Activated naive CD8-positive, alpha-beta T cell treated with anti-CD3 and anti-CD28 coated beads, Interleukin-2, amount 10 ng/mL, durations not matched to agents 7 days and 5 days (primary cell): ENCODE measurements around the gene KCNC1. TPM values are rescaled to one million over a fixed set of nuclear protein-coding genes. Genes with fewer than 3 reads are reported as not detected.

Source experiments
- ATAC-seq: fragments of 150-1000 bp; cut with Tn5 transposase; one replicate; pipeline ENCODE4 v1.10.0; 2021; ENCODE audit warnings: low read depth, moderate library complexity
- POLR2A ChIA-PET: fragments of 350-600 bp; sonication (Branson Sonifier 250); formaldehyde crosslinking; loops from one replicate; lab custom pipeline; 2021; ENCODE audit warnings: antibody characterized with exemption; lab: Charles Lee
- DNase-seq: peaks from one replicate; pipeline ENCODE4 v3.0.0; 2021
- H3K27ac Mint-ChIP-seq: one replicate; pipeline ENCODE4 v1.8.0; 2022; ENCODE audit warnings: mild to moderate bottlenecking, mixed read lengths
- H3K27me3 Mint-ChIP-seq: one replicate; pipeline ENCODE4 v1.8.0; 2022; ENCODE audit warnings: mild to moderate bottlenecking, moderate library complexity, mixed read lengths
- H3K36me3 Mint-ChIP-seq: one replicate; pipeline ENCODE4 v1.8.0; 2021; ENCODE audit warnings: mild to moderate bottlenecking, mixed read lengths
- H3K4me1 Mint-ChIP-seq: one replicate; pipeline ENCODE4 v1.8.0; 2021; ENCODE audit warnings: mixed read lengths
- H3K4me3 Mint-ChIP-seq: one replicate; pipeline ENCODE4 v1.8.0; 2022; ENCODE audit warnings: mild to moderate bottlenecking, moderate library complexity, mixed read lengths
- H3K9me3 Mint-ChIP-seq: one replicate; pipeline ENCODE4 v1.8.0; 2021; ENCODE audit warnings: mixed read lengths
- total RNA-seq, 2 experiments: library from RNA; stranded (reverse); gene quantifications; one replicate each; pipeline ENCODE4 v1.2.3, GENCODE V29; 2021

KCNC1 gene
- total RNA-seq, 2 experiments from 2014 or later: not detected

GRCh38 chr11:17794981-17795380 is 60.4 kb downstream of the KCNC1 start:
- Mint-ChIP-seq H3K4me3 (no peak overlapping the region), H3K27ac (no peak overlapping the region), H3K27me3 (no peaks in the 10 kb centered on the region), H3K9me3 (no peaks in the 10 kb centered on the region), H3K36me3 (no peaks in the 10 kb centered on the region), H3K4me1 (no peaks in the 10 kb centered on the region)
- ATAC-seq (no peak), DNase-seq (no peak)
- POLR2A ChIA-PET: no interaction called here

DNA sequence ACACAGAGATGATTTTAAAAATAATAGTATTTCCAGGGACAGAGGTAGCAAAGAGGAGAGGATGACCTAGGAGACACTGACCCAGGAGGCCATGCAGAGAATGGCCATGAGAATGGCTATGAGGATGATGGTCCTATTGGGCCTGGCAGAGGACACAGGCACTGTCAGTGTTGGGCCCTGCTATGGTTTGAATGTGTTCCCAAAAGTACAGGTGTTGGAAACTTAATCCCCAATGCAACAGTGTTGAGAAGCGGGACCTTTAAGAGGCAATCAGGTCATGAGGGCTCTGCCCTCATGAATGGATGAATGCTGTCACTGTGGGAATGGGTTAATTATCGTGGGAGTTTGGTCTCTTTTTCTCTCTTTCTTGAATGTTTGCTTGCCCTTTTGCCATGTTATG is 61.6 kb downstream of the KCNC1 start:
- no peak overlapping the region for H3K4me3 Mint-ChIP-seq
- peaks cover 2% of the 10 kb centered on the region for H3K9me3 Mint-ChIP-seq
- no peaks in the 10 kb centered on the region for H3K4me1 Mint-ChIP-seq
- no peak overlapping the region for H3K27ac Mint-ChIP-seq
- DNase-seq (no peak), ATAC-seq (no peak)
- H3K27me3 Mint-ChIP-seq: no peaks in the 10 kb centered on the region
- POLR2A ChIA-PET: no interaction called here
- H3K36me3 Mint-ChIP-seq: peaks cover 3% of the 10 kb centered on the region

DNA sequence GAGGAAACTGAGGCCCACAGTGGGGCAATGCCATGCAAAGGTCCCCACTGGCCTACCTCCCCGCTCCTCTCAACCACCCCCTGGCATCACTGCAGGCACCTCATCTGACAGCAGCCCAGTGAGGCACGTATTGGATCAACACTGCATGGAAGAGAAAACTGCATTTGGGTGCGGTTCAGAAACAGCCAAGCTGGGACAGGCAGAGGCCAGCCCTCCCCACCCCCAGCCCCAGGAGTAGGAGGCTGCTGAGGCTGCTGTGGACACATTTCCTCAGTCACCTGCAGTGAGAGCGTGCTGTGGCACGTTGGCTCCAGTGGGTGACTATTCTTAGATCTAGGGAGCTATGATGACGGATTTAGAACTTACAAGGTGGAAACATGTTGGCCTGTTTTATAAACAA is 63.7 kb downstream of the KCNC1 start:
- Mint-ChIP-seq H3K9me3 (peaks cover 2% of the 10 kb centered on the region), H3K27ac (no peak overlapping the region), H3K4me3 (no peak overlapping the region), H3K27me3 (no peaks in the 10 kb centered on the region), H3K4me1 (no peaks in the 10 kb centered on the region), H3K36me3 (peaks cover 3% of the 10 kb centered on the region)
- POLR2A ChIA-PET: no interaction called here
- no peak for DNase-seq
- ATAC-seq: no peak

DNA sequence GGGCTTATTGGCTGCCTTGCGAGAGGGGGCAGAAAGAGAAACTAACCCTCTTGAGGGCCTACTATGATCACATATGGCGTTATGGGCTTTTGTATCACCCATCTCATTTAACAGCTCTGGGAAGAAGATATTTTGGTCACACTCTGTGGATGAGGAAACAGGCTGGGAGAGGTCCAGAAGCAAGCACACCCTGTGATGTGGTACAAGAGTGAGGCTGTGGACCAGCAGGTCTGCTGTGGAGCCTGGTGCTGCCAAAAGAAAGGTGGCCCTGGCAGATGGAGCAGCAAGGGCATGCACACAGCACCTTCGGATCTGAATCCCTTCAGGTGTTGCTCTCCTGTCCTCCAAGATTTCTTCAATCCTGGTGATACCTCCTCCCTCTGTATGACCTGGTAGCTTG is 64.1 kb downstream of the KCNC1 start:
- POLR2A ChIA-PET: no interaction called here
- peaks cover 3% of the 10 kb centered on the region for H3K36me3 Mint-ChIP-seq
- no peak overlapping the region for H3K4me3 Mint-ChIP-seq
- no peak for ATAC-seq
- peaks cover 2% of the 10 kb centered on the region for H3K9me3 Mint-ChIP-seq
- no peaks in the 10 kb centered on the region for H3K4me1 Mint-ChIP-seq
- no peaks in the 10 kb centered on the region for H3K27me3 Mint-ChIP-seq
- no peak overlapping the region for H3K27ac Mint-ChIP-seq
- DNase-seq: no peak

GRCh38 chr11:17799147-17799546 is 64.6 kb downstream of the KCNC1 start:
- Mint-ChIP-seq H3K4me1 (no peaks in the 10 kb centered on the region), H3K36me3 (peaks cover 3% of the 10 kb centered on the region), H3K27me3 (no peaks in the 10 kb centered on the region), H3K9me3 (peaks cover 2% of the 10 kb centered on the region), H3K27ac (no peak overlapping the region), H3K4me3 (no peak overlapping the region)
- ATAC-seq (no peak), DNase-seq (no peak)
- POLR2A ChIA-PET: no interaction called here

DNA sequence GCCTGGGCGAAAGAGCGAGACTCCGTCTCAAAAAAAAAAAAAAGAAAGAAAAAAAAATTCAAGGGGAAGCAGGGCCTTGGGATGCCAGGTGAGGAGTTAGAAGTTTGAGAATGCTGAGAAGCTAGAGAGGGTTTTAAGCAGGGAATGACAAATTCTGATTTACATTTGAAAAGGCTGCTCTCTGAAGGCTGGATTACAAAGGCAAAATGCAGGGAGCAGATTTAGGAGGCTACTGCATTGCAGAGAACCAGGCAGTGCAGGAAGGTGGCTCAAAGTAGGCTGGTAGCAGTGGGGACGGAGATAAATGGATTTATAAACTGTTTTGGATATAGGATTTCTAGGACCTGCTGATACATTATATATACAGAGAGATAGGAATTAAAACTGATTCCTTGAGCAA is 66.6 kb downstream of the KCNC1 start:
- Mint-ChIP-seq H3K27me3 (no peaks in the 10 kb centered on the region), H3K4me1 (no peaks in the 10 kb centered on the region), H3K36me3 (peaks cover 3% of the 10 kb centered on the region), H3K27ac (no peak overlapping the region), H3K9me3 (peaks cover 2% of the 10 kb centered on the region), H3K4me3 (no peak overlapping the region)
- no peak for DNase-seq
- no peak for ATAC-seq
- POLR2A ChIA-PET: interaction anchor here (0.6 kb wide), 1 partner anchor 61 kb away, joined by 3 read pairs; no protein-coding TSS in a partner anchor

DNA sequence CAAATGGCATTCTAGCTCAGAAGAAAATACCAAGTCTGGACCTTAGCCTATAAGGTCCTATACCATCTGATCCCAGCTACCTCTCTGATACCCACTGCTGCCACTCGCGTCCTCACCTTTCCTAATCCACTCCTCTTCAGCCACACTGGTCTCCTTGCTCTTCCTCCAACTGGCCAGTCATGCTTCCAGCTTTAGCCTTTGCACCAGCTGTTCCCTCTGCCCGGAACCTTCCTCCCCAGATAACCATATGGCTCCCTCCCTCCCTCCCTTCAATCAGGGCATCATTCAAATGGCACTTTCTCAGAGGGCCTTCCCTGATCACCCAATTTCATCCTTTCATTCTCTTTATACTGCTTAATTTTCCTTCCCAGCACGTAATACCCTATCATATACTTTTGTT is 67.9 kb downstream of the KCNC1 start:
- DNase-seq: no peak
- Mint-ChIP-seq H3K9me3 (peaks cover 2% of the 10 kb centered on the region), H3K36me3 (peaks cover 3% of the 10 kb centered on the region), H3K4me1 (no peaks in the 10 kb centered on the region), H3K27ac (no peak overlapping the region), H3K4me3 (no peak overlapping the region), H3K27me3 (no peaks in the 10 kb centered on the region)
- ATAC-seq: no peak
- POLR2A ChIA-PET: no interaction called here

- H3K4me1 Mint-ChIP-seq: no peaks in the 10 kb centered on the region
- DNase-seq (no peak), ATAC-seq (no peak)
- H3K27me3 Mint-ChIP-seq: no peaks in the 10 kb centered on the region
- peaks cover 2% of the 10 kb centered on the region for H3K9me3 Mint-ChIP-seq
- H3K36me3 Mint-ChIP-seq: peaks cover 3% of the 10 kb centered on the region
- no peak overlapping the region for H3K27ac Mint-ChIP-seq
- POLR2A ChIA-PET: no interaction called here
- H3K4me3 Mint-ChIP-seq: no peak overlapping the region
Measured at GRCh38 chr11:17803754-17804334, 69.3 kb downstream of the KCNC1 start.

GRCh38 chr11:17805043-17805442 is 70.5 kb downstream of the KCNC1 start:
- POLR2A ChIA-PET: no interaction called here
- no peak overlapping the region for H3K4me3 Mint-ChIP-seq
- H3K27me3 Mint-ChIP-seq: no peaks in the 10 kb centered on the region
- peaks cover 6% of the 10 kb centered on the region for H3K36me3 Mint-ChIP-seq
- no peak for DNase-seq
- no peaks in the 10 kb centered on the region for H3K4me1 Mint-ChIP-seq
- no peak overlapping the region for H3K27ac Mint-ChIP-seq
- ATAC-seq: no peak
- H3K9me3 Mint-ChIP-seq: peaks cover 2% of the 10 kb centered on the region

GRCh38 chr11:17805873-17806272 is 71.3 kb downstream of the KCNC1 start:
- Mint-ChIP-seq H3K9me3 (no peaks in the 10 kb centered on the region), H3K4me1 (no peaks in the 10 kb centered on the region), H3K4me3 (no peak overlapping the region), H3K27ac (no peak overlapping the region), H3K27me3 (no peaks in the 10 kb centered on the region), H3K36me3 (peaks cover 3% of the 10 kb centered on the region)
- POLR2A ChIA-PET: no interaction called here
- no peak for ATAC-seq
- no peak for DNase-seq

DNA sequence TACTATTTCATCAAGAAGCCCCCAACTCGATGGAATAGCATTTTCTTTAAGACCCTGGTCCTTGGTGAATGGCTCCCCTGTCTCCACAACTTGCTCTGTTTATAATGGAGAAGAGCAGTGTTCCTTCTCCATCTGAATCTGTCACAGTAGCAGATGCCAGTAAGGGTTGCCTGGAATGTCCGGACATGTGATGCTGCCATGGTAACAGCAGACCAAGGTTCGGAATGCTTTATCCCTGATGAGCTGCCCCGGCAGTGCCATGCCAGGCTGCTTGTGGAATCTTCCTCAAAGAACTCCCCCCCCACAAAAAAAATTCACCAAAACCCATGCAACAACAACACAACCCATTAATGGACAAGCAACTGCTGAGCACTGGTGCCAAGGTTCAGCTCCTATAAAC is 72.5 kb downstream of the KCNC1 start:
- Mint-ChIP-seq H3K27ac (no peak overlapping the region), H3K4me3 (no peak overlapping the region), H3K9me3 (no peaks in the 10 kb centered on the region), H3K27me3 (no peaks in the 10 kb centered on the region), H3K4me1 (no peaks in the 10 kb centered on the region), H3K36me3 (peaks cover 3% of the 10 kb centered on the region)
- DNase-seq: no peak
- ATAC-seq: no peak
- POLR2A ChIA-PET: no interaction called here

DNA sequence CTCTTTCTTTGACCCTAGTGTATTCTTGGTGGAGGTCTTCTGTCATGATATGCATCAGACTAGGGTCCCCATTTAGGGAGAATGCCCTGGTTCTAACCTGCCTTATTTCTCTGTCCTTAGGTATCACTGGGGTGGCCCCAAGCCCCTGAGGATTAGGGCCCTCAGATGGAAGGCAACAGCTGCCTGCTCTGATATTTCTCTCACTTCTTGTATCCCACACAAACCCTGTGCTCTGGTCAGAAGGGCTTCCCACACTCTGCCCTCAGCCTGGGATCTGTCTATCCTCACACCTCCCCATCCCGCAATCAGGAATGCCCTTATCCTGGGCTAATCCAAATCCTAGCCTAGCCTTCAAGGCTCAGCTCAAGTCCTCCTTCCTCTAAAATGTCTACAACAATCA is 75.5 kb downstream of the KCNC1 start:
- POLR2A ChIA-PET: no interaction called here
- H3K27me3 Mint-ChIP-seq: no peaks in the 10 kb centered on the region
- H3K9me3 Mint-ChIP-seq: no peaks in the 10 kb centered on the region
- H3K4me1 Mint-ChIP-seq: no peaks in the 10 kb centered on the region
- ATAC-seq: no peak
- H3K36me3 Mint-ChIP-seq: peaks cover 3% of the 10 kb centered on the region
- H3K27ac Mint-ChIP-seq: no peak overlapping the region
- DNase-seq: no peak
- no peak overlapping the region for H3K4me3 Mint-ChIP-seq

DNA sequence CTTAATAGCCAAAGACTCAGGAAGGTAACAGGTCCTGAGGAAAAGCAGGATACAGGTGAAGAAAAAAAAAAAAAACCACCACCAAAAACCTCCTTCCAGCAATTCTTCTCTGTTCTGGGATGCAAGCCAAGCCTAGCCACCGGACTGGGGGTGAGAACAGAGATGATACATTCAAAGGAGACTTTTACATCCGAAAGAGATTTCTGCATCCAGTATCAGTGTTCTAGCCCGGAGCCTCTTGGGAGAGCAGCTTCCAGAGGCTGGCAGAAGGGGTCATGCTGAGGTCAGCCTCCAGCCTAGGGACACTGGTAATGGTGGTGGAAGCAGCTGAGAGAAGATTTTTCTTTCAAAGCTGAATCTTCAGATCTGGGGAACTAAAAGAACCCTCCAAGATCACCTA is 76.2 kb downstream of the KCNC1 start:
- Mint-ChIP-seq H3K27ac (no peak overlapping the region), H3K4me1 (no peaks in the 10 kb centered on the region), H3K4me3 (no peak overlapping the region), H3K27me3 (no peaks in the 10 kb centered on the region), H3K36me3 (peaks cover 3% of the 10 kb centered on the region), H3K9me3 (no peaks in the 10 kb centered on the region)
- DNase-seq (no peak), ATAC-seq (no peak)
- POLR2A ChIA-PET: no interaction called here

DNA sequence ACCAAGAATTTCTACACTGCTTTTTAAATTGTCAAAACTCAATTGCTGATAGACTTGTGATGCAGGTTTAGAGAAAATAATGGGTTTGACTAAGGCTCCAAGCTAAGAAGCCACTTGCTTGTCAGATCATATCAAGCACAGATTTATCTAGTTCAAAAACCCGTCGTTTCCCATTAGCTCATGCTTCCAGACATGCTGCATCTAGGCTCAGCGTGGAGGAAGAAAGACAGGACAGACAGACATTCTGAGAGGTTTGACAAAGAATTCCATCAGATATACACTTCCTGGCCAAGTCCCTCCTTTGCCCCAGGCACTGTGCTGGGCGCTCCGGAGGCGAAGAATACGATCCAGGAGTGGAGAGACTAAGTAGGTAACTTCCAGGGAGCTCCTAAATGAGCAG is 76.8 kb downstream of the KCNC1 start:
- Mint-ChIP-seq H3K27ac (no peak overlapping the region), H3K4me3 (no peak overlapping the region), H3K36me3 (peaks cover 3% of the 10 kb centered on the region), H3K4me1 (no peaks in the 10 kb centered on the region), H3K27me3 (no peaks in the 10 kb centered on the region), H3K9me3 (no peaks in the 10 kb centered on the region)
- DNase-seq (no peak), ATAC-seq (no peak)
- POLR2A ChIA-PET: no interaction called here
